Measurements from ENCODE around the gene TAF8.

TAF8 gene

GRCh38 chr6:42100029-42100901 is 49.9 kb downstream of the TAF8 start:
- DNase-seq = no peak

GRCh38 chr6:42101186-42101657 is 50.9 kb downstream of the TAF8 start:
- DNase-seq = no peak

- DNase-seq = no peak
Observed at GRCh38 chr6:42103216-42103615, 52.9 kb downstream of the TAF8 start.

GRCh38 chr6:42103753-42104094 is 53.4 kb downstream of the TAF8 start:
- DNase-seq = no peak

GRCh38 chr6:42104095-42104803 is 53.9 kb downstream of the TAF8 start:
- DNase-seq = peak; percentile 60

- no peak for DNase-seq
Observed at GRCh38 chr6:42104804-42105125, 54.4 kb downstream of the TAF8 start.

- no peak for DNase-seq
Observed at GRCh38 chr6:42105156-42105648, 54.9 kb downstream of the TAF8 start.

- no peak for DNase-seq
Observed at GRCh38 chr6:42105709-42106108, 55.4 kb downstream of the TAF8 start.

GRCh38 chr6:42106112-42107023 is 56.0 kb downstream of the TAF8 start:
- DNase-seq = no peak

GRCh38 chr6:42108071-42108470 is 57.7 kb downstream of the TAF8 start:
- no peak for DNase-seq

- DNase-seq = no peak
Observed at GRCh38 chr6:42110683-42111082, 60.4 kb downstream of the TAF8 start.

- DNase-seq = no peak
Observed at GRCh38 chr6:42112351-42112750, 62.0 kb downstream of the TAF8 start.

GRCh38 chr6:42113936-42114636 is 63.8 kb downstream of the TAF8 start:
- no peak for DNase-seq

- no peak for DNase-seq
Observed at GRCh38 chr6:42117843-42118161, 67.5 kb downstream of the TAF8 start.

- no peak for DNase-seq
Observed at GRCh38 chr6:42118162-42119001, 68.1 kb downstream of the TAF8 start.

GRCh38 chr6:42120895-42121865 is 70.9 kb downstream of the TAF8 start:
- no peak for DNase-seq

GRCh38 chr6:42123379-42124103 is 73.2 kb downstream of the TAF8 start:
- DNase-seq = no peak

GRCh38 chr6:42124223-42124836 is 74.0 kb downstream of the TAF8 start:
- no peak for DNase-seq

GRCh38 chr6:42125231-42125630 is 74.9 kb downstream of the TAF8 start:
- no peak for DNase-seq
